Measurements from ENCODE around the gene QPCT. TPM values are rescaled to one million over a fixed set of nuclear protein-coding genes. Genes with fewer than 3 reads are reported as not detected.
A peak's percentile ranks its signal among the peaks of the same experiment; 100 is the strongest.

The QPCT gene
- total RNA-seq, 4 donors from 2014 or later: 1.5 to 4.8 (median 3.1) TPM

DNA sequence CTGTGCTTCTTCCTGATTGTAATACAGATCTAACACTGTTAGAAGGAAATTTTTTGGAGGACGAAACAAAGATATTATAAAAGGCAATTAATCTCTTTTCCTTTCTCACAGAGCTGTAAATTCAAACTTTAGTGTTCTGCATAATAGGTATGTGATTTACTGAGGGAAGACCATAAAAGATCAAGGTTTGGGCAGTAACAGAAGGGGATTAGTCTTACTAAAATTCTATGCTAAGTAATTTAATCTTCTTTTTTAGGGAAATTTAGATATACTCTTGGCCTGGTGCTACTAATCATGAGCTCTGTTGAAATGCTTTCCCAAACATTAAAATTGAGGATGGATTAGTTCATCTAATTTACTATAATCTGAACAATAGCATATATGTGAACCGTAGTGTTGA, 8.8 kb upstream of the QPCT start:
- no peak overlapping the region for H3K4me3 ChIP-seq
- no peaks in the 10 kb centered on the region for H3K9me3 ChIP-seq
- 81 to 85% methylated on average over 2 of the region's 2 CpGs for WGBS, 2 donors
- no peak overlapping the region for H3K27ac ChIP-seq
- H3K4me1 ChIP-seq: no peaks in the 10 kb centered on the region
- TF ChIP-seq EP300 (IDR thresholded peaks at IDR 0.05) (no peak), POLR2A (IDR thresholded peaks at IDR 0.05) (no peak)
- TF ChIP-seq, protein P1, sequence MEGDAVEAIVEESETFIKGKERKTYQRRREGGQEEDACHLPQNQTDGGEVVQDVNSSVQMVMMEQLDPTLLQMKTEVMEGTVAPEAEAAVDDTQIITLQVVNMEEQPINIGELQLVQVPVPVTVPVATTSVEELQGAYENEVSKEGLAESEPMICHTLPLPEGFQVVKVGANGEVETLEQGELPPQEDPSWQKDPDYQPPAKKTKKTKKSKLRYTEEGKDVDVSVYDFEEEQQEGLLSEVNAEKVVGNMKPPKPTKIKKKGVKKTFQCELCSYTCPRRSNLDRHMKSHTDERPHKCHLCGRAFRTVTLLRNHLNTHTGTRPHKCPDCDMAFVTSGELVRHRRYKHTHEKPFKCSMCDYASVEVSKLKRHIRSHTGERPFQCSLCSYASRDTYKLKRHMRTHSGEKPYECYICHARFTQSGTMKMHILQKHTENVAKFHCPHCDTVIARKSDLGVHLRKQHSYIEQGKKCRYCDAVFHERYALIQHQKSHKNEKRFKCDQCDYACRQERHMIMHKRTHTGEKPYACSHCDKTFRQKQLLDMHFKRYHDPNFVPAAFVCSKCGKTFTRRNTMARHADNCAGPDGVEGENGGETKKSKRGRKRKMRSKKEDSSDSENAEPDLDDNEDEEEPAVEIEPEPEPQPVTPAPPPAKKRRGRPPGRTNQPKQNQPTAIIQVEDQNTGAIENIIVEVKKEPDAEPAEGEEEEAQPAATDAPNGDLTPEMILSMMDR (IDR thresholded peaks at IDR 0.05): no peak
- DNase-seq (ENCODE audit: low spot score in 2 of 2): no peak
- no peaks in the 10 kb centered on the region for H3K27me3 ChIP-seq
- H3K36me3 ChIP-seq: no peaks in the 10 kb centered on the region

DNA sequence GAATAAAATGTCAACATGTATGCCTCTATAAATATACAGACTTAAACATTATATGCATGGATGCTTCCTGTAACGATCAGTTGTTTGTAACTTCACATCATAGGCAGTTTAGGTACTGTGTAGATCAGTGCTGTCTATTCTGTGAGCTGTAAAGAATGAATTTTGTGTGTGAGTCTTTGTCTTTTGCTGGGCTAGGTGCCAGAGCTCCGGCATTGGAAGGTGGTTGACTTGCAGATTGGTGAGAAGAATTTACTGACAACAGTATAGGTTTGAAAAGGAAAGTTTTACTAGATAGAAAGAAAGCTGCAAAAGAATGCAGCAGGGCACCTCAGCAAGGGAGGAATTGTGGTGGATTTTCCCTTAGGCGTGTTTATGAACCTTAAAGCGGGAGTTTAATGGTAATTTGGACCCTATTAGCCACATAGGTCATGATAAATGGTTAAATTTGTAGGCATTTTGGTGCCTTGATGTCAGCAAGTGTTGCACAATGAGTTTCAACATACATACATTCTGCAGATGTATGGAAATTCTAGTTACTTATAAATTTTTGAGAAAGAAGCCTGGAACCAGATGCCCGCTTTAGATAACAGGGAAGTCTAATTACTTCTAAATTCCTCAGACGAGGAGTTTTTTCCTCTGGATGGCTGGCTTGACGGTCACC, 6.7 kb upstream of the QPCT start:
- no peak for DNase-seq (ENCODE audit: low spot score in 2 of 2)
- H3K9me3 ChIP-seq: no peaks in the 10 kb centered on the region
- no peaks in the 10 kb centered on the region for H3K27me3 ChIP-seq
- no peaks in the 10 kb centered on the region for H3K36me3 ChIP-seq
- H3K4me3 ChIP-seq: no peak overlapping the region
- H3K4me1 ChIP-seq: no peaks in the 10 kb centered on the region
- TF ChIP-seq POLR2A (IDR thresholded peaks at IDR 0.05): no peak
- TF ChIP-seq, protein P1 (IDR thresholded peaks at IDR 0.05): no peak
- no peak for TF ChIP-seq EP300 (IDR thresholded peaks at IDR 0.05)
- 68 to 69% methylated on average over 7 of the region's 7 CpGs for WGBS, 2 donors
- H3K27ac ChIP-seq: no peak overlapping the region

DNA sequence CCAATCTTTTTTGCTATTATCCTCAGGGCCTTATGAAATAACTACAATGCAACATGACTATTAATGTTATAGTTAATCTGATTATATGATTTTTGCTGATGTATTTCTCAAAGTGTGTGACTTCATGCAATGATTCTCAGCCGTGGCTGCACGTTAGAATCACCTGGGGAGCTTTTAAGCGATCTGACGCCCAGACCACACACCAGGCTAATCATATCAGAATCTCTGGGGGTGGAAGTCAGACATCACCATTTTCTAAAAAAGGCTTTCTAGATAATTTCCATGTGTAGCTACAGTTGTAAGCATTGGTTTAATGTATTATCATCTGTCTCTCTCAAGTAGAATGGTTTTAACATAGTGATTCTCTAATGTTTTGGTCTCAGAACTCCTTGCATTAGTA, 5.5 kb upstream of the QPCT start:
- no peak for DNase-seq (ENCODE audit: low spot score in 2 of 2)
- TF ChIP-seq POLR2A (IDR thresholded peaks at IDR 0.05): no peak
- no peak for TF ChIP-seq EP300 (IDR thresholded peaks at IDR 0.05)
- TF ChIP-seq, protein P1 (IDR thresholded peaks at IDR 0.05): no peak
- H3K4me3 ChIP-seq: no peak overlapping the region
- no peak overlapping the region for H3K27ac ChIP-seq
- no peaks in the 10 kb centered on the region for H3K27me3 ChIP-seq
- no peaks in the 10 kb centered on the region for H3K9me3 ChIP-seq
- WGBS, 2 donors: 53 to 72% methylated on average over 4 of the region's 4 CpGs
- H3K4me1 ChIP-seq: peaks cover 0 to 9% (median 3%) of the 10 kb centered on the region in 4 donors
- H3K36me3 ChIP-seq: no peaks in the 10 kb centered on the region

DNA sequence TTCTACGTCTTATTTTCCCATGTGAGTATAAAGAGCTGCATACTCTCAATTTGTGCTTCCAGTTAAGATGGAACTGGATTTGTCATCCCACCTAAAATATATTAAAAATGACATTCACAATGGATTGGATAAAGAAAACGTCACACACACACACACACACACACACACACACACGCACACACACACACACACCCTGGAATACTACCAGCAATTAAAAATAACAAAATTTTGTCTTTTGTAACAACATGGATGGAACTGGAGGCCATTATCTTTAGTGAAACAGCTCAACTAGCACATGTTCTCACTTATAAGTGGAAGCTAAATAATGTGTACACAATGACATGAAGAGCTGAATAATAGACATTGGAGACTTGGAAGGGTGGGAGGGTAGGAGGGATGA, 3.8 kb upstream of the QPCT start:
- Histone ChIP-seq H3K4me3 (no peak overlapping the region), H3K4me1 (peaks cover 0 to 24% (median 10%) of the 10 kb centered on the region in 4 donors), H3K27me3 (no peaks in the 10 kb centered on the region), H3K27ac (no peak overlapping the region), H3K9me3 (no peaks in the 10 kb centered on the region), H3K36me3 (no peaks in the 10 kb centered on the region)
- no peak for TF ChIP-seq EP300 (IDR thresholded peaks at IDR 0.05)
- 70 to 79% methylated on average over 3 of the region's 3 CpGs for WGBS, 2 donors
- DNase-seq (ENCODE audit: low spot score in 2 of 2): no peak

DNA sequence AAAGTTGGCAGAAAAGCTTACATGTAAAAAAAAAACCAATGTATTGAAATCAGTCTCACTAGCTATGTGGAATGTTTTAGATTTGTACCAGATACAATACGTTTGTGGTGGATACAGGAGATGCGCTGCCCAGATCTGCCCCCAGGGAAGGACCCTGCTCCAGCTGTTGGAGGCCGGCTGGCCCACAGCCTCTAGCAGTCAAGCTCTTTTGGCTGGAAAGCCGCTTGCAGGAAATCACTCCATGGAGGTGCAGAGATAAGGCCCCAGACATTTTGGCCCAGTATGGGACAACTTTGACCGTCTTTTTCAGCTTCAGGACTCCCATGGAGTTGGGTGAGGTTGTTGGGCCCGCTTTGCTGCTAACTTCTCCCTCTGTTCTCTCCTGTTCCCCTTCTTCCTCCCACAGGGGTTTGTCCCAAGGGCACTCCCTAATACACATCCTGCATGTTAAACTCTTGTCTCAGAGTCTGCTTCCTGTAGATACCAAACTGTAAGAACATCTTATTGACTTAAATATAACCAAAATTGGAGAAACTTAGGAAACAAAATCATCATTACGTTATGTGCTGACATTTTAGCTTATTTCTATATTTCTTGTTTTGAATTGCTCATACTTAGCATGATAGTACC, 1.7 kb upstream of the QPCT start:
- H3K27ac ChIP-seq: peak overlapping the region in 1 of 4 donors; percentile 85
- TF ChIP-seq, protein P1 (IDR thresholded peaks at IDR 0.05): no peak
- TF ChIP-seq EP300 (IDR thresholded peaks at IDR 0.05) (no peak), POLR2A (IDR thresholded peaks at IDR 0.05) (no peak)

More for the DNA sequence above, 1.7 kb upstream of the QPCT start:
- no peaks in the 10 kb centered on the region for H3K36me3 ChIP-seq
- H3K4me1 ChIP-seq: peaks cover 0 to 24% (median 10%) of the 10 kb centered on the region in 4 donors
- no peak for DNase-seq (ENCODE audit: low spot score in 2 of 2)
- no peak overlapping the region for H3K4me3 ChIP-seq
- 75% methylated on average over 7 of the region's 7 CpGs for WGBS, 2 donors
- no peaks in the 10 kb centered on the region for H3K9me3 ChIP-seq
- no peaks in the 10 kb centered on the region for H3K27me3 ChIP-seq

All from tibial nerve (tissue), 4 donors.